KMS-11 (cell line): ENCODE measurements around the gene COL9A1.

ENCODE experiments used
- H2AFZ ChIP-seq: fragments of 200-600 bp; sonication (generic); 2 replicates; pipeline ENCODE4 v1.6.1; 2016; ENCODE audit warnings: antibody characterized with exemption, mixed run types, low read depth
- H3K27ac ChIP-seq: fragments of 200-600 bp; sonication (generic); 2 replicates; pipeline ENCODE4 v1.6.1; 2016; ENCODE audit warnings: mild to moderate bottlenecking, mixed run types
- H3K27me3 ChIP-seq: fragments of 200-600 bp; sonication (generic); 2 replicates; pipeline ENCODE4 v1.6.1; 2017; ENCODE audit warnings: mild to moderate bottlenecking, low read depth, mixed run types, moderate library complexity; ENCODE audit not compliant: insufficient read depth
- H3K36me3 ChIP-seq: fragments of 200-600 bp; sonication (generic); 2 replicates; pipeline ENCODE4 v1.6.1; 2017; ENCODE audit warnings: mild to moderate bottlenecking, mixed run types; ENCODE audit not compliant: insufficient read depth
- H3K4me1 ChIP-seq: fragments of 200-600 bp; sonication (generic); 2 replicates; pipeline ENCODE4 v1.6.1; 2016; ENCODE audit warnings: mild to moderate bottlenecking, low read depth, mixed run types; ENCODE audit not compliant: poor library complexity, severe bottlenecking
- H3K4me2 ChIP-seq: fragments of 200-600 bp; sonication (generic); 2 replicates; pipeline ENCODE4 v1.7.0; 2016; ENCODE audit warnings: mild to moderate bottlenecking, mixed run types
- H3K4me3 ChIP-seq: fragments of 200-600 bp; sonication (generic); IDR thresholded peaks from 2 replicates; pipeline ENCODE4 v1.6.1; 2017; ENCODE audit warnings: low read depth, low read length, mixed read lengths; ENCODE audit not compliant: insufficient read depth
- H3K79me2 ChIP-seq: fragments of 200-600 bp; sonication (generic); 2 replicates; pipeline ENCODE4 v1.6.1; 2016; ENCODE audit warnings: low read depth, mixed run types; ENCODE audit not compliant: insufficient read depth
- H3K9ac ChIP-seq: fragments of 200-600 bp; sonication (generic); 2 replicates; pipeline ENCODE4 v1.6.1; 2016; ENCODE audit warnings: mild to moderate bottlenecking, mixed run types
- H4K20me1 ChIP-seq: fragments of 200-600 bp; sonication (generic); 2 replicates; pipeline ENCODE4 v1.6.1; 2016; ENCODE audit warnings: mild to moderate bottlenecking, mixed run types; ENCODE audit not compliant: insufficient read depth
- CTCF ChIP-seq: fragments of 200-600 bp; sonication (generic); conservative IDR thresholded peaks from 2 replicates; pipeline ENCODE4 v1.6.1; 2017; ENCODE audit warnings: low read depth, mild to moderate bottlenecking, antibody characterized with exemption, low read length, moderate library complexity, mixed read lengths

The COL9A1 gene

GRCh38 chr6:70258483-70258882 is 44.4 kb downstream of the COL9A1 start:
- no peaks in the 10 kb centered on the region for H3K36me3 ChIP-seq
- H4K20me1 ChIP-seq: no peaks in the 10 kb centered on the region
- no peak overlapping the region for H2AFZ ChIP-seq
- no peak overlapping the region for H3K9ac ChIP-seq
- no peaks in the 10 kb centered on the region for H3K27me3 ChIP-seq
- no peaks in the 10 kb centered on the region for H3K79me2 ChIP-seq
- no peak overlapping the region for H3K4me2 ChIP-seq
- no peak overlapping the region for H3K4me3 ChIP-seq
- no peaks in the 10 kb centered on the region for H3K4me1 ChIP-seq
- H3K27ac ChIP-seq: no peak overlapping the region
- no peak for TF ChIP-seq CTCF

- H2AFZ ChIP-seq: no peak overlapping the region
- H3K27ac ChIP-seq: no peak overlapping the region
- no peak for TF ChIP-seq CTCF
- H3K27me3 ChIP-seq: no peaks in the 10 kb centered on the region
- no peaks in the 10 kb centered on the region for H3K4me1 ChIP-seq
- no peak overlapping the region for H3K9ac ChIP-seq
- H3K79me2 ChIP-seq: no peaks in the 10 kb centered on the region
- no peaks in the 10 kb centered on the region for H3K36me3 ChIP-seq
- H3K4me3 ChIP-seq: no peak overlapping the region
- no peaks in the 10 kb centered on the region for H4K20me1 ChIP-seq
- no peak overlapping the region for H3K4me2 ChIP-seq
These were observed 45.1 kb downstream of the COL9A1 start for GRCh38 chr6:70257768-70258273.

GRCh38 chr6:70254784-70255183 is 48.1 kb downstream of the COL9A1 start:
- Histone ChIP-seq H3K36me3 (no peaks in the 10 kb centered on the region), H3K4me1 (no peaks in the 10 kb centered on the region), H3K27me3 (no peaks in the 10 kb centered on the region), H3K9ac (no peak overlapping the region), H3K4me3 (no peak overlapping the region), H3K79me2 (no peaks in the 10 kb centered on the region), H2AFZ (no peak overlapping the region), H3K27ac (no peak overlapping the region), H3K4me2 (no peak overlapping the region), H4K20me1 (no peaks in the 10 kb centered on the region)
- no peak for TF ChIP-seq CTCF

GRCh38 chr6:70253923-70254322 is 49.0 kb downstream of the COL9A1 start:
- H3K27me3 ChIP-seq: no peaks in the 10 kb centered on the region
- no peaks in the 10 kb centered on the region for H3K4me1 ChIP-seq
- H2AFZ ChIP-seq: no peak overlapping the region
- H4K20me1 ChIP-seq: no peaks in the 10 kb centered on the region
- no peak for TF ChIP-seq CTCF
- no peak overlapping the region for H3K4me3 ChIP-seq
- H3K36me3 ChIP-seq: no peaks in the 10 kb centered on the region
- H3K4me2 ChIP-seq: no peak overlapping the region
- no peak overlapping the region for H3K9ac ChIP-seq
- no peak overlapping the region for H3K27ac ChIP-seq
- no peaks in the 10 kb centered on the region for H3K79me2 ChIP-seq

GRCh38 chr6:70252604-70253003 is 50.3 kb downstream of the COL9A1 start:
- Histone ChIP-seq H3K27me3 (no peaks in the 10 kb centered on the region), H3K27ac (no peak overlapping the region), H2AFZ (no peak overlapping the region), H4K20me1 (no peaks in the 10 kb centered on the region), H3K79me2 (no peaks in the 10 kb centered on the region), H3K4me3 (no peak overlapping the region), H3K4me1 (no peaks in the 10 kb centered on the region), H3K36me3 (no peaks in the 10 kb centered on the region), H3K4me2 (no peak overlapping the region), H3K9ac (no peak overlapping the region)
- no peak for TF ChIP-seq CTCF
